ENCODE measurements around the gene EPHA8. TPM values are rescaled to one million over a fixed set of nuclear protein-coding genes. Genes with fewer than 3 reads are reported as not detected.

The EPHA8 gene
- total RNA-seq, 1 experiment from 2014 or later = not detected

DNA sequence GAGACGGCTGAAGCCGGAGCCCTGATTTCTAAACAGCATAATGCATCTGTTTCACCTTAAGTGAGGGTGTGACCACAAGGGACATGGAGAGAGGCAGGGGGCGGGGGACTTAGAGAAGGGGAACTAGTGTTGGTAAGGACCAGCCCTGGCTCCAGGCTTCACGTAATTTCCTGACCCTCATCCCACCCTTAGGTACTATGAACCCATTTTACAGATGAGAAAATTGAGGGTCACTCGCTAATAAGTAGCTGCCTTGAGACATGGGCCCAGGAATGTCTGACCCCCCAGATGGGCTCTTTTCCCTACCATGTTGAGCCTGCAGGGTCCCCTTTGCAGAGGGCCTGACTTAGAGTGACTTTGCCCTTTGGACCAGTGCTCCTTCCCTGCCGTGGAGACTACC is 4.7 kb downstream of the EPHA8 start:
- ChIA-PET CTCF (interaction anchor here (0.6 kb wide), 1 partner anchor 269 kb away, joined by 5 read pairs; no protein-coding TSS in a partner anchor), POLR2A (ENCODE audit: unreplicated experiment) (no interaction called here)
- H3K4me1 ChIP-seq (replicated peaks; ENCODE audit: insufficient read depth) = no peaks in the 10 kb centered on the region
- peaks cover 43% of the 10 kb centered on the region for H3K27me3 ChIP-seq (ENCODE audit: insufficient read depth, low read depth)
- no peak overlapping the region for H3K4me2 ChIP-seq
- no peaks in the 10 kb centered on the region for H3K36me3 ChIP-seq (ENCODE audit: low read depth)
- intact Hi-C loops (cut with micrococcal nuclease; ENCODE audit: unreplicated experiment) = no loop called here
- no peak overlapping the region for H3K27ac ChIP-seq
- no peaks in the 10 kb centered on the region for H4K20me1 ChIP-seq (ENCODE audit: insufficient read depth)
- BruUV-seq (replicated peaks) = no TSS peak
- no peaks in the 10 kb centered on the region for H3K9me3 ChIP-seq (ENCODE audit: insufficient read depth, low read depth)
- no peaks in the 10 kb centered on the region for H3F3A ChIP-seq (ENCODE audit: insufficient read depth, low read depth)
- no peak overlapping the region for H2AFZ ChIP-seq
- TF ChIP-seq CTCF (conservative IDR thresholded peaks at IDR 0.05) (no peak), EZH2 (IDR thresholded peaks at IDR 0.05; ENCODE audit: low read depth) (no peak)
- DNase-seq = no peak
- H3K9me2 ChIP-seq (ENCODE audit: insufficient read depth) = no peaks in the 10 kb centered on the region
- H3K4me3 ChIP-seq = no peak overlapping the region
- H3K79me2 ChIP-seq (ENCODE audit: low read depth) = no peaks in the 10 kb centered on the region

DNA sequence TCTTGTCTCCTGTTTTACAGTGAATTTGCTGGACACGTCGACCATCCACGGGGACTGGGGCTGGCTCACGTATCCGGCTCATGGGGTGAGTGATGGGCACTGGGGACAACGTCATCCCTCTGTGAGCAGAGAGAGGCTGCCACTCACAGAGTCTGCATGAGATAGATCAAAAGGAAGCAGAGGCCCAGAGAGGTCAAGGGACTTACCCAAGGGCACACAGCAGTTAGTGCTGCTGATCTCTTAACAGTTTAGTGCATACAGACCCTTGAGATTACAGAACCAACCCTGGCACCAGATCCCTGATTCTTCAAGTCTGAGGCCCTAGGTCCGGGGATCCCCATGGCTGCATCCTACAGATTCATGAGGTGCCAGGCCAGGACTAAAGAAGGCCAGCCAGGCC is 6.0 kb downstream of the EPHA8 start:
- intact Hi-C loops (cut with micrococcal nuclease; ENCODE audit: unreplicated experiment) = no loop called here
- TF ChIP-seq CTCF (conservative IDR thresholded peaks at IDR 0.05) = no peak
- no peak for TF ChIP-seq EZH2 (IDR thresholded peaks at IDR 0.05; ENCODE audit: low read depth)
- Histone ChIP-seq H2AFZ (no peak overlapping the region), H3K27me3 (ENCODE audit: insufficient read depth, low read depth) (peaks cover 50% of the 10 kb centered on the region), H3K79me2 (ENCODE audit: low read depth) (no peaks in the 10 kb centered on the region), H3F3A (ENCODE audit: insufficient read depth, low read depth) (no peaks in the 10 kb centered on the region), H4K20me1 (ENCODE audit: insufficient read depth) (no peaks in the 10 kb centered on the region), H3K4me3 (no peak overlapping the region), H3K27ac (no peak overlapping the region), H3K9me3 (ENCODE audit: insufficient read depth, low read depth) (no peaks in the 10 kb centered on the region), H3K36me3 (ENCODE audit: low read depth) (no peaks in the 10 kb centered on the region), H3K4me2 (no peak overlapping the region), H3K4me1 (replicated peaks; ENCODE audit: insufficient read depth) (no peaks in the 10 kb centered on the region), H3K9me2 (ENCODE audit: insufficient read depth) (no peaks in the 10 kb centered on the region)
- DNase-seq = no peak
- CTCF ChIA-PET = no interaction called here
- POLR2A ChIA-PET (ENCODE audit: unreplicated experiment) = no interaction called here
- no TSS peak for BruUV-seq (replicated peaks)

DNA sequence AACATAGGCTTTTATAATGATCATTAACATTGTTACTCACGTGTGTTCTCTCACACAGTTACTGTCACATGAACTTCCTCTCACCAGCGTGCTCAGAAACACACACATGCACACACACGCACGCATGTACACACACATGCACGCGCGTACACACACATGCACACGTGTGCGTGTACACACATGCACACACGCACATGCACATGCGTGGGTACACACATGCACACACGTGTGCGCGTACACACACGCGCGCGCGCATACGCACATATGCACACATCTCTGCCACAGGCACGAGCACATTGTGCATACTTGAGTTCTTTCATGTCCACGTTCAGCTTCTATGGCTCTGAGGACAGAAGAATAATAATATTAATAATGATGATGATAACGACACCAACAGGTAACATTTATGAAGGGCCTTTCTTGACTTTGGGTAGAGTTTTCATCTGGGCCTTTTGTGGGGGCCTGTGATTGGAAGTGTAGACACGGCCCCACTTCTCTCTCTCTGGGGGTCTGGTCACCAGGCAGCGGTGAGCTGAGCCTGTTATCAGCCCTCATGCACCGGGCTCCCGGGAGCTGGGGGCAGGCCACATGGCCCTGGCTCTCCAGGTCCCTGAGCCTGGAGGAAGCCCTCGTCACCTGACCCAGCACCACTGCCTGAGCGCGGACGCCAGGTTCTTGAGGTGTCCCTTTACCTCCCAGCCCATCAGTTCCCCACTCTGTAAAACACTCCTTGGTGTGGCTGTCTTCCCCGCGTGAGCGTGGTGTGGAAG is 7.0 kb downstream of the EPHA8 start:
- Histone ChIP-seq H3K27ac (no peak overlapping the region), H2AFZ (no peak overlapping the region), H3K4me3 (no peak overlapping the region), H4K20me1 (ENCODE audit: insufficient read depth) (no peaks in the 10 kb centered on the region), H3K9me2 (ENCODE audit: insufficient read depth) (no peaks in the 10 kb centered on the region), H3K4me2 (no peak overlapping the region), H3K79me2 (ENCODE audit: low read depth) (no peaks in the 10 kb centered on the region), H3K36me3 (ENCODE audit: low read depth) (no peaks in the 10 kb centered on the region), H3K4me1 (replicated peaks; ENCODE audit: insufficient read depth) (no peaks in the 10 kb centered on the region), H3K9me3 (ENCODE audit: insufficient read depth, low read depth) (no peaks in the 10 kb centered on the region), H3F3A (ENCODE audit: insufficient read depth, low read depth) (no peaks in the 10 kb centered on the region), H3K27me3 (ENCODE audit: insufficient read depth, low read depth) (peaks cover 50% of the 10 kb centered on the region)
- ChIA-PET POLR2A (ENCODE audit: unreplicated experiment) (no interaction called here), CTCF (no interaction called here)
- no peak for TF ChIP-seq CTCF (conservative IDR thresholded peaks at IDR 0.05)
- TF ChIP-seq EZH2 (IDR thresholded peaks at IDR 0.05; ENCODE audit: low read depth) = no peak
- BruUV-seq (replicated peaks) = no TSS peak
- intact Hi-C loops (cut with micrococcal nuclease; ENCODE audit: unreplicated experiment) = no loop called here
- DNase-seq = no peak
